ENCODE measurements around the gene S100A11. TPM values are rescaled to one million over a fixed set of nuclear protein-coding genes. Genes with fewer than 3 reads are reported as not detected.
A peak's percentile ranks its signal among the peaks of the same experiment; 100 is the strongest.

Gene S100A11
- total RNA-seq, 1 experiment from 2014 or later: 347 TPM

DNA sequence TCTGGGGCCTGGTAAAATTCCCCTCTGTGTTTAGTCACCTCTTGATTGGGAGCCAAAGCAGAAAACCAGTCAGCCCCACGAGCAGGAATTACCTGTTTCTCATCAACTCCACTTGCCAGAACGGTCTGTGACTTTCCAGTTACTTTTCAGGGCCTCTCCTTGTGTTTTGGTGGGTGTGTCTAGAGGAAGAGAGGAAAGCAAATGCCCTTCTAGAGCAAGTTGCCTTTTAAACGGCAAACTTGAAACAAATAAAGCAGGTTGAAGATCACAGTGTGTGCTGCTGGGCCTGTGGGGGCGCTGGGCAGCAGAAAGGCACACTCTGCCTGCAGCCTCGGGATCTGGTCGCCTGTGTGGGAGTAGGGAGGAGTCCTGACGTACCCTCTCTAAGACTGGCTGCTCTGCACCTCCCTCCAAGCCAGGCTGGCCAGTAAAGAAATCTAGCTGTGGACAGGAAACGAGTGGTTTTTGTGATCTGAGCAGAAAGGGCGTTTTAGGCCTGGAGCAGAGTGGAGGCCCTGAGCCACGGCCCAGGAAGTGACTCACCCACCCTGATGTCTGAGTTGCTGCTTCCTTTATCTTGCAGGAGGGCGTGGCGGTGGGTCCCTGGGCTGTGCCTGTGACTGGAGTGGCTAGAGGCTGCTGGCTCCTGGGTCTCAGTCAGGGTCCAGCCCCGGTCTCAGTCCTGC, 11.1 kb upstream of the S100A11 start:
- Histone ChIP-seq H3K4me3 (peak overlapping the region; percentile 9), H3K27me3 (peaks cover 3% of the 10 kb centered on the region; the same call in 1 of the 2 replicates), H3K36me3 (no peaks in the 10 kb centered on the region), H3K9me3 (no peaks in the 10 kb centered on the region)
- peak; percentile 99 for DNase-seq

DNA sequence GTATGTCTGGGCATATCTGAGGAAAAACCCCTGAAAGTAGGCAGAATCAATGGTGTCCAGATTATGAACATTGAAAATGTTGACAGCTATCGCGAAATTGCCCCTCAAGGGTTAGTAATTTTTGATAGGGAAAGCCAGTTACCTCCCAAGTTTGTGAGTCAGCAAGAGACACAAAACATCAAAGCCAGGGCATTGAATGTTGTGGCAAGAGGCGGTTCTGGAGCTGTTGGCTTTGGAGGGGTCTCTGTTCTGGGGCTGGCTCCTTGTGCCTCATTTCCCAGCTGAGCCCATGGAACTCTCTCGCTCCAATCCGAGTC, 10.6 kb upstream of the S100A11 start:
- Histone ChIP-seq H3K36me3 (no peaks in the 10 kb centered on the region), H3K9me3 (no peaks in the 10 kb centered on the region), H3K4me3 (peak overlapping the region; percentile 9), H3K27me3 (no peaks in the 10 kb centered on the region)
- DNase-seq: no peak

DNA sequence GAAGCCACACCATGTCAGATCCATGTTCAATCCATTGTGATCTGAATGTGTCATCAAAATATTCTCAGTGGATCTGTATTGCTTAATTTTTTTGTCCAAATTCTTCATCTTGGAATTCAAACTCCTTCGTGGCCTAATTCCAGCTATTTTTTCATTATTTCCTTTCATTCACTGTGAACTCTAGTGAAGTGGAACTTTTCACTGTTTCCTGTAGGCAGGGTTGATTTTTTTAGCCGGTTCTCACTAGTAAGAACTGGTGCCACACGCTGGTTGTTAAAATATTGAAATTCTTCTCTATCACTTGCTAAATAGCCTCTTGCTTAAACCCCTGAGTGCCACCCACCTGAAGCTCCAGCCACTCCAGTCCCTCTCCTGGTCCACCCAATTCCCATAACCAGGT, 7.6 kb upstream of the S100A11 start:
- no peak for DNase-seq
- H3K36me3 ChIP-seq: no peaks in the 10 kb centered on the region
- no peaks in the 10 kb centered on the region for H3K9me3 ChIP-seq
- H3K27me3 ChIP-seq: peaks cover 2% of the 10 kb centered on the region; the same call in 1 of the 2 replicates
- no peak overlapping the region for H3K4me3 ChIP-seq

- H3K4me3 ChIP-seq: no peak overlapping the region
These were observed 7.1 kb upstream of the S100A11 start for GRCh38 chr1:152043870-152044269.

DNA sequence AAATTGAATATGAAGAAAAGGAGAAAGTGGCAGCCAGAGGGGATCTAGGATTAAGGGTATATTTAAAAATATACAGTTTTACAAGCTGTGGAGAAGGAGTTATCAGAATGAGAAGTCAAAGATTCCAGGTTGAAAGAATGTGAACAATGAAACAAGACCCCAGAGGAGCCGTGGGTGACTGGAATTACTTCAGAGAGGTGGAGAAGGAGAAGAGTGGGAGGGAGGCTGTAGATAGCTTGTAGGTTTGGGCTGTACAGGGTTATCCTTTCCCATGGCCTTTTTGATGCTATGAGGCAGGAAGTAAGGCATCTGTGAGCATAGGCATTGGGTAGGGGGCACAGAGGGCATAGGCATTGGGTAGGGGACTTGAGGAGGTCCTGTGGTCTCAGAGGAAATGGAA, 5.2 kb upstream of the S100A11 start:
- DNase-seq: no peak
- no peaks in the 10 kb centered on the region for H3K9me3 ChIP-seq
- H3K4me3 ChIP-seq: no peak overlapping the region
- H3K27me3 ChIP-seq: peaks cover 2% of the 10 kb centered on the region; the same call in 1 of the 2 replicates
- H3K36me3 ChIP-seq: no peaks in the 10 kb centered on the region

More at GRCh38 chr1:152043870-152044269, 7.1 kb upstream of the S100A11 start:
- H3K9me3 ChIP-seq: no peaks in the 10 kb centered on the region
- DNase-seq: no peak
- H3K27me3 ChIP-seq: peaks cover 2% of the 10 kb centered on the region; the same call in 1 of the 2 replicates
- no peaks in the 10 kb centered on the region for H3K36me3 ChIP-seq

DNA sequence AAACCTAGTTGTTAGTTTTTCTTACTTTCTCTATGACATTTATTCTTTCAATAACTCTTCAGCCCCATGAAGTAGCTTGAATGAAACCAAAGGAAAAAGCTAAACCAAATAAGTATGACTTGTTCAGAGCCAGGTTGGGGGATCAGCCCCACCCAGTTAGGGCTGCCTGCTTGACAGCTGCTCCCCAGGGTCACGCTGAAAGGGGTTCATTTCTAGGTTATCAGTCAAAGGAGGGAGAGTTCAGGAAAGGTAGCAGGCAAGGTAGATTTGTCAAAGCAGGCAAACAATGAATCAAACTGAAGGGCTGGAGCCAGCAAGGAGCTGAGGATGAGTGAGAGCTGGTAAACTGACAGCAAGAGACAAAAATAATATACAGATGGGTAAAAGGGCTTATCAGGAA, 3.1 kb upstream of the S100A11 start:
- no peak for DNase-seq
- peaks cover 2% of the 10 kb centered on the region; the same call in 1 of the 2 replicates for H3K27me3 ChIP-seq
- peaks cover 6% of the 10 kb centered on the region for H3K36me3 ChIP-seq
- H3K9me3 ChIP-seq: no peaks in the 10 kb centered on the region
- H3K4me3 ChIP-seq: no peak overlapping the region

- Histone ChIP-seq H3K36me3 (peaks cover 9% of the 10 kb centered on the region), H3K27me3 (peaks cover 2% of the 10 kb centered on the region; the same call in 1 of the 2 replicates), H3K9me3 (no peaks in the 10 kb centered on the region), H3K4me3 (no peak overlapping the region)
- no peak for DNase-seq
These were observed 2.7 kb upstream of the S100A11 start for GRCh38 chr1:152039461-152039860.

DNA sequence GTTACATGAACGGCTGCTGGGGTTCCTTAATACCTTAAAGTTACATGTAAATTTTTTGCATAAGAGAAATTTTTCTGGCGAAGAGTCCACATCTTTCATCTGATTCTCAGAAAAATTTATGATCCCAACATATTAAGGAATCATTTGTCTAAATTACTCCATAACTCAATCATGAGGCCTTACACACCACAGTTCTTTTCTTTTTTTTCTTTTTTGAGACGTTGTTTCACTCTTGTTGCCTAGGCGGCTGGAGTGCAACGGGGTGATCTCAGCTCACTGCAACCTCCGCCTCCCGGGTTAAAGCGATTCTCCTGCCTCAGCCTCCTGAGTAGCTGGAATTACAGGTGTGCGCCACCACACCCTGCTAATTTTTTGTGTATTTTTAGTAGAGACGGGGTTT, 2.1 kb upstream of the S100A11 start:
- peaks cover 14% of the 10 kb centered on the region for H3K36me3 ChIP-seq

DNA sequence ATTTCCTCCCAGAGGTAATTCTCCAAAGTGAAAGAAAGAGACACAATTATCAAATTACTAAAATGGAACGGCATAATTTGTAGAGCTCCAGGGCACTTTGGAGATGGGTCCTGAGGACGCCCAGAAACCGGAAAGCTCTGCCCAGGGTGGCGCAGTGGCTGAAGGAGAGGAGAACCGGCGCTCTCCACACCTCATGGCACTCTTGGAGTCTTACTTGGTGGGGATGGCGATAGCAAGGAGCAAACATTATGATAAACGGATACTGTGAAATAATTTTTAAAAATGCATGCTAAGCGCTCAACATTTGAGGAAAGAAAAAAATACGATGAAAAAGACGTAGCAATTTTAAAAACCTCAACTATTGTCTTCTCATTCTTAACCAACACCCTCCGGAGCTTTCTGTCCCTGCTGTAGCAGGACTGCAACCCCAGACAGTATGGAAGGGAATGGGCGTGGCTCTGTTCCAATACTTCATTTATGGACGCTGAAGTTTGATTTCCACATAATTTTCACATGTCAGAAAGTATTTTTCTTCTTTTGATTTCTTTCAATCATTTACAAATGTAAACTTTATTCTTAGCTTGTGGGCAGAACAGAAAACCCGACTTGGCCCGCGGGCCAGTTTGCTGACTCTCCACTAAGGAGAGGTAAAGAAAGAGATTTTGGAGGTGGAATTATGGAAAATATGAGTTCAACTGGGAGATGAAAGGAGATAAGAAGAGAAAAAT, 1.1 kb downstream of the S100A11 start:
- no peaks in the 10 kb centered on the region for H3K9me3 ChIP-seq
- peak overlapping the region; percentile 69 for H3K4me3 ChIP-seq
- H3K27me3 ChIP-seq: 0 out of 2 replicates have a peak, but pooled peaks cover 2% of the 10 kb centered on the region
- DNase-seq: no peak
- H3K36me3 ChIP-seq: peaks cover 46% of the 10 kb centered on the region

More for the DNA sequence above, 2.1 kb upstream of the S100A11 start:
- peaks cover 2% of the 10 kb centered on the region; the same call in 1 of the 2 replicates for H3K27me3 ChIP-seq
- DNase-seq: no peak
- H3K4me3 ChIP-seq: no peak overlapping the region
- H3K9me3 ChIP-seq: no peaks in the 10 kb centered on the region

DNA sequence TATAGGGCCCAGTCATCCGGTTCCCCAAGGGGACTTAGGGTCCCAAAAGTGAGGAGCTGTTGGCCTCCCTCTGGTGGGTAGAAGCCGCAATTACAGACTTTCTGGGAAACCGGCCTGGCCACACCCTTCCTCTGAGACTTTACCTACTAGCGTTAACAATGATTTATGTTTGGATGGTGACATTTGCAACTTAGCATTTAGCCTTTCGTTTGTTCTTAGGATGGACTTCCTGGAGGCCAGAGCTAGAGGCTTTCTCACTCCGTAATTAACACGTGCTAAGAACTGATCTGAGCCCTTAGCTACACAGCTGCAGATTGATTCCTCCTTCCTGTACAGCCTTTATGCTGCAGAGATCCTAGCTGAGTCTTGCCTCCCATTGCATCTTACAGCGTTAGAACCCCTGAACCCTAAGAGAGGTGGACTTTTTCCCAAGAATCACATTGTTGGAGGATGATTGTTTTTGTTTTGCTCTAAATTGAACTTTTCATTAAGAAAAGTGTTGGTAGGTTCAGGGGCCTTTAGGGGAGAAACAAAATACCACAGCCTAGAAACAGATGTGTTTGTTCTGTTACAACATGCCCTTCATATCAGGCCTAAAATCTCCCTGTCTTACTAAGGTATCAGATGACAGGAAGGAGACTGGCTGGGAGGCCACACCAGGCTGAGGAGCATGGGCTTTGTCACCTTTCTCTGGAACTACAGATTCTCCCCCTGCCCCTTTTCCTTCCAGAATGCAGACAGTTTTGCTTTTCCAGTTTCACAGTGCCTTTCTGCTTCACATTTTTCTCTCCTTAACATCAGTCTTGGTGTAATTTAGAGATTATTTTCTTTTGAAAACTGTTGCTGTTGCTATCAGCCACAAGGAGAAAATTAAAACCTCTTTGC, 1.9 kb downstream of the S100A11 start:
- H3K4me3 ChIP-seq: peak overlapping the region; percentile 69

DNA sequence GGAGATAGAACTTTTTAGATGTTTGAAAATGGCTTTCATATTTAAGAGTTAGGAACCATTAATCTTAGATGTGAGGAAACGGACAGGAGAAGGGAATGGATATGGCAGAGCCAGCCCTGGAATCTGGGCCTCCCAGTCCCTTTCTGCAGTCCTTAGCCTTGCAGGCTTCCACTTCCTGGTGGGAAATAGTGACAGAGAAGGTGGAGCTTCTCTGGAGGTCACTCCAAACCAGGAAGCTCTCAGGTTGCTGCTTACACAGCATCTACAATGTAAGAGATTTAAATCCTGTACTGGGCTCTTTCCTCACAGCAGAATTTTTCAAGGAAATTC, 2.5 kb downstream of the S100A11 start:
- DNase-seq: no peak
- Histone ChIP-seq H3K9me3 (no peaks in the 10 kb centered on the region), H3K36me3 (peaks cover 50% of the 10 kb centered on the region), H3K27me3 (no peaks in the 10 kb centered on the region), H3K4me3 (peak overlapping the region; percentile 69)

More for the DNA sequence above, 1.9 kb downstream of the S100A11 start:
- DNase-seq: peak; percentile 61
- peaks cover 48% of the 10 kb centered on the region for H3K36me3 ChIP-seq
- H3K27me3 ChIP-seq: 0 out of 2 replicates have a peak, but pooled peaks cover under 1% of the 10 kb centered on the region
- H3K9me3 ChIP-seq: no peaks in the 10 kb centered on the region

DNA sequence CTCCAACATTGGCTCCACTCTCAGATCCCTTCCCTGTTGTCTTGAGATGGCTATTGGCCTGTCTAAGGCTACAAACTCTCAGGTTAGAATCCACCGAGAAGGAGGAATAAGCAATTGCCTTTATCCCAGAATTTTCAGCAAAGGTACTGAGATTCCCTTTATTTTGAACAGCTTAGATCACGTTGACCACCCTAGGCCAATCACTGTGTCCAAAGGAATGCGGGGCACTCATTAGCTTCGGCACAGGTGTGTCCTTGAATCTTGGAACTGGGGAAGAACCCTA, 6.9 kb downstream of the S100A11 start:
- Histone ChIP-seq H3K9me3 (no peaks in the 10 kb centered on the region), H3K36me3 (peaks cover 43% of the 10 kb centered on the region), H3K27me3 (no peaks in the 10 kb centered on the region), H3K4me3 (no peak overlapping the region)
- no peak for DNase-seq

- no peak overlapping the region for H3K4me3 ChIP-seq
- peak; percentile 82 for DNase-seq
- H3K9me3 ChIP-seq: no peaks in the 10 kb centered on the region
- peaks cover 40% of the 10 kb centered on the region for H3K36me3 ChIP-seq
- no peaks in the 10 kb centered on the region for H3K27me3 ChIP-seq
These were observed 7.5 kb downstream of the S100A11 start for GRCh38 chr1:152029144-152029928.

- H3K36me3 ChIP-seq: peaks cover 16% of the 10 kb centered on the region
- H3K27me3 ChIP-seq: no peaks in the 10 kb centered on the region
- no peaks in the 10 kb centered on the region for H3K9me3 ChIP-seq
- no peak overlapping the region for H3K4me3 ChIP-seq
- no peak for DNase-seq
These were observed 9.9 kb downstream of the S100A11 start for GRCh38 chr1:152026895-152027294.

- no peaks in the 10 kb centered on the region for H3K27me3 ChIP-seq
These were observed 12.6 kb downstream of the S100A11 start for GRCh38 chr1:152024223-152024622.

GRCh38 chr1:152023221-152023620, 13.6 kb downstream of the S100A11 start:
- no peak for DNase-seq
- Histone ChIP-seq H3K4me3 (no peak overlapping the region), H3K27me3 (no peaks in the 10 kb centered on the region), H3K9me3 (no peaks in the 10 kb centered on the region), H3K36me3 (no peaks in the 10 kb centered on the region)

More at GRCh38 chr1:152024223-152024622, 12.6 kb downstream of the S100A11 start:
- Histone ChIP-seq H3K36me3 (no peaks in the 10 kb centered on the region), H3K9me3 (no peaks in the 10 kb centered on the region), H3K4me3 (no peak overlapping the region)
- DNase-seq: no peak

All from MG63 (cell line).